ENCODE measurements around the gene NUDT8.
A peak's percentile ranks its signal among the peaks of the same experiment; 100 is the strongest.

Gene NUDT8

GRCh38 chr11:67642173-67643120 lies 12.7 kb upstream of the NUDT8 start:
- TF ChIP-seq, protein P1, sequence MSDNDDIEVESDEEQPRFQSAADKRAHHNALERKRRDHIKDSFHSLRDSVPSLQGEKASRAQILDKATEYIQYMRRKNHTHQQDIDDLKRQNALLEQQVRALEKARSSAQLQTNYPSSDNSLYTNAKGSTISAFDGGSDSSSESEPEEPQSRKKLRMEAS (IDR thresholded peaks at IDR 0.05), result no peak
- TF ChIP-seq EP300 (IDR thresholded peaks at IDR 0.05; ENCODE audit: borderline replicate concordance) (no peak), CREB1 (IDR thresholded peaks at IDR 0.05; ENCODE audit: low read depth) (no peak), NFIC (IDR thresholded peaks at IDR 0.05) (no peak), YY1 (IDR thresholded peaks at IDR 0.05; ENCODE audit: low read depth) (no peak), CEBPB (IDR thresholded peaks at IDR 0.05) (no peak)

DNA sequence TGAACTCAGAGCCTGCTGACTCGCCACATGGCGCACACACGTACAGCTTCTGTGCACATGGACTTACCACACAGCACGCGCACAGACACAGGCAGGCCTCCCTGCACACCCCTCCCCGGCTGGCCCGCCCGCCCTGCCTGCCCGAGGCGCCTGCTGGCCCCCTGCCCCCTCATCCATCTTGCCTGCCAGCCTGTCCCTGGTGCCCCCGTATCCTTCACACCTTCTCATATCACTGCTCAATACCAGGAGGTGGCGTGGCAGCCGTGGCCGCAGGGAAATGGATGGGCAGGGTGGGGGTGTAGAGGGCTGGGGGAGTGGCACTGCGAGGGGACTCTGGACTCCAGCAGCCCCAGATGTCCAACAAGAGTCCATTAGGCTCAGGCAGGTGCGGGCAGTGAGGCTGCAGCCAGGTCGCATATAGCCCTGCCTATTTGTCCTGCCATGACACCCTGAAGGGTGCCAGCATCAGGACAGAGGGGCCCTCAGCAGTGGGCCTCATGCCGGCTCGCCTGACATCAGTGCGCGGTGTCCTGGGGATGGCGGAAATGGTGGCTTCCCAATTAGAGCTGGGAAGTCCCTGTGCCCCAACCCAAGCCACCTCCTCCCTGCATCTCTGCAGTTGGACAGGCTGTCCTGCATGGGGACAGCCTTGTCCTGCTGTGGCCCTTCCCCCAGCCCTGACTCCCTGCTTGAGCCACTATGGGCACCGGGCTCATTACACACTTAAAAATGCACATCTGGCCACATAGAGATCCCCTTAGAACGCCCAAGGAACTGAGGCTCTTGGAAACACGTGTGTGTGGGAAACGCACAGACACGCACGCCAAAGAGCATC lies 11.8 kb upstream of the NUDT8 start:
- TF ChIP-seq RAD21 (IDR thresholded peaks at IDR 0.05; ENCODE audit: low read depth) (no peak), TEAD4 (IDR thresholded peaks at IDR 0.05) (no peak), FOXM1 (IDR thresholded peaks at IDR 0.05; ENCODE audit: borderline replicate concordance, low read depth) (no peak), NFIC (IDR thresholded peaks at IDR 0.05) (no peak), EGR1 (IDR thresholded peaks at IDR 0.05) (no peak), EP300 (IDR thresholded peaks at IDR 0.05; ENCODE audit: borderline replicate concordance) (no peak)

- no peak for TF ChIP-seq EP300 (IDR thresholded peaks at IDR 0.05; ENCODE audit: borderline replicate concordance)
Observed at GRCh38 chr11:67640758-67641337, 11.1 kb upstream of the NUDT8 start.

- TF ChIP-seq, protein P1 (IDR thresholded peaks at IDR 0.05), result peak; percentile 95
- TF ChIP-seq RAD21 (IDR thresholded peaks at IDR 0.05; ENCODE audit: low read depth) (peak; percentile 51; the same call in 1 of the 2 replicates), NFIC (IDR thresholded peaks at IDR 0.05) (no peak)
Observed at GRCh38 chr11:67640021-67640757, 10.5 kb upstream of the NUDT8 start.

DNA sequence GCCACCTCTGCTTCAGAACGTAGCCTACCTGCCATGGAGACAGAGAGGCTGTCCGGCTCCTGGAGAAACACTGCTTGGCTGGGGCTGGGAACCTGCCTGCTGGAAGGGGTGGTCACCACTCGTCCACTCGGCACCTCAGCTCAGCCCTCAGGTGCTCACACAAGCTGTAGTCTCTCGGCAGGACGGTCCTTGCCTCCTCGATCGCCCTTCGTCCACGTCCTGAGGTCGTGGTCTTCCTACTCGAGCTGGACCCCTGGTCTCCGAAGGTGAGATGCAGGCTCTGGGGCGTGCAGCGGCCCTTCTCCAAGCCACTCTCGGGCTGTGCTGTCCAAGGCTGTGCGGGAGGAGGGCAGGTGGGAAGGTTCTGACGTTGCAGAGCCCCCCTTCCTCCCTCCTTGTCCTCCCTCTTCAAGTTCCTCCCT lies 9.7 kb upstream of the NUDT8 start, which contains the start of gene TBX10:
TBX10 (minus strand) TSS at position 326 of the 422 bp plus-strand sequence; CDS start at position 35, 291 bp downstream.
- TF ChIP-seq FOXM1 (IDR thresholded peaks at IDR 0.05; ENCODE audit: borderline replicate concordance, low read depth) (no peak), RAD21 (IDR thresholded peaks at IDR 0.05; ENCODE audit: low read depth) (no peak), YY1 (IDR thresholded peaks at IDR 0.05; ENCODE audit: low read depth) (no peak), REST (IDR thresholded peaks at IDR 0.05; ENCODE audit: low read depth) (no peak), NFIC (IDR thresholded peaks at IDR 0.05) (no peak), TAF1 (IDR thresholded peaks at IDR 0.05; ENCODE audit: low read depth) (no peak), USF1 (IDR thresholded peaks at IDR 0.05) (no peak), EGR1 (IDR thresholded peaks at IDR 0.05) (no peak), EP300 (IDR thresholded peaks at IDR 0.05; ENCODE audit: borderline replicate concordance) (no peak)

GRCh38 chr11:67638535-67639437 lies 9.0 kb upstream of the NUDT8 start:
- TF ChIP-seq NFIC (IDR thresholded peaks at IDR 0.05) (no peak), USF1 (IDR thresholded peaks at IDR 0.05) (no peak), TCF12 (IDR thresholded peaks at IDR 0.05; ENCODE audit: low read depth) (no peak), FOXM1 (IDR thresholded peaks at IDR 0.05; ENCODE audit: borderline replicate concordance, low read depth) (no peak), RAD21 (IDR thresholded peaks at IDR 0.05; ENCODE audit: low read depth) (no peak), CREB1 (IDR thresholded peaks at IDR 0.05; ENCODE audit: low read depth) (no peak), REST (IDR thresholded peaks at IDR 0.05; ENCODE audit: low read depth) (no peak)
